ENCODE data around the gene PRKCH.

DNA sequence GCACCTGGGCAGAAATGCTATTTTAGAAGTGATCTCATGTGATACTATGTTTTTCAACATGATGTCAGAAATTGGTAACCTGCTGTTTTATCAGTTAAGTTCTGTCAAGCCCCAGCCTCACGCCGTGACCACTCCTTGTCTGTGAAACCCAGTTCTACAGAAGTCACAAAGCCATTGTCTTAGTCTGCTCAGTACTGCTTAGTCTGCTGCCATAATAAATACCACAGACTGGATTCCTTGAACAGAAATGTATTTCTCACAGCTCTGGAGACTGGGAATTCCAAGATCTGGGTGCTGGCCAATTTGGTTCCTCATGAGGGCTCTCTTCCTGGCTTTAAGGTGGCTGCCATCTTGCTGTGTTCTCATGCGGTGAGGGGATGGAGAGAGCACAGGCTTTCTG lies 176.9 kb downstream of the PRKCH start:
- TF ChIP-seq CTCF (IDR thresholded peaks at IDR 0.05 in 2 of 3, conservative IDR thresholded peaks at IDR 0.05 in 1 of 3; ENCODE audit: control insufficient read depth in 2 of 3, extremely low read depth in 1 of 3, insufficient read depth in 1 of 3, low read depth in 3 of 3, low read length in 3 of 3) (no peak), POLR2AphosphoS5 (IDR thresholded peaks at IDR 0.05; ENCODE audit: low read length) (no peak)
- TF ChIP-seq, protein P1, sequence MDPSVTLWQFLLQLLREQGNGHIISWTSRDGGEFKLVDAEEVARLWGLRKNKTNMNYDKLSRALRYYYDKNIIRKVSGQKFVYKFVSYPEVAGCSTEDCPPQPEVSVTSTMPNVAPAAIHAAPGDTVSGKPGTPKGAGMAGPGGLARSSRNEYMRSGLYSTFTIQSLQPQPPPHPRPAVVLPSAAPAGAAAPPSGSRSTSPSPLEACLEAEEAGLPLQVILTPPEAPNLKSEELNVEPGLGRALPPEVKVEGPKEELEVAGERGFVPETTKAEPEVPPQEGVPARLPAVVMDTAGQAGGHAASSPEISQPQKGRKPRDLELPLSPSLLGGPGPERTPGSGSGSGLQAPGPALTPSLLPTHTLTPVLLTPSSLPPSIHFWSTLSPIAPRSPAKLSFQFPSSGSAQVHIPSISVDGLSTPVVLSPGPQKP (IDR thresholded peaks at IDR 0.05; ENCODE audit: low read depth, low read length), result no peak

Measured in GM12878 (cell line).